ENCODE data around the gene MTMR2.

GRCh38 chr11:95835768-95836488, 88.0 kb downstream of the MTMR2 start:
- TF ChIP-seq POLR2A (IDR thresholded peaks at IDR 0.05; ENCODE audit: low read depth, low read length) (no peak), TAF1 (IDR thresholded peaks at IDR 0.05; ENCODE audit: low read depth, low read length) (no peak), POLR2AphosphoS5 (IDR thresholded peaks at IDR 0.05; ENCODE audit: low read depth, low read length) (no peak)
